Loucy (cell line): ENCODE data around the gene FUNDC2.

Experiments used
- H2AFZ ChIP-seq: fragments of 200-600 bp; sonication (generic); 2 replicates; pipeline ENCODE4 v1.6.0; 2016; ENCODE audit warnings: antibody characterized with exemption, mild to moderate bottlenecking, low read length, moderate library complexity
- H3F3A ChIP-seq: fragments of 200-600 bp; 2 replicates; pipeline ENCODE4 v1.6.0; 2016; ENCODE audit warnings: antibody characterized with exemption, low read depth, mild to moderate bottlenecking
- H3K27me3 ChIP-seq: fragments of 200-600 bp; sonication (generic); 2 replicates; pipeline ENCODE4 v1.6.1; 2014; ENCODE audit warnings: low read length, mild to moderate bottlenecking; ENCODE audit not compliant: insufficient read depth, poor library complexity, severe bottlenecking
- H3K36me3 ChIP-seq: fragments of 200-600 bp; sonication (generic); 2 replicates; pipeline ENCODE4 v1.6.1; 2016; ENCODE audit warnings: low read length; ENCODE audit not compliant: insufficient read depth
- H3K4me1 ChIP-seq: fragments of 200-600 bp; sonication (generic); 2 replicates; pipeline ENCODE4 v1.5.1; 2014; ENCODE audit warnings: low read length, mild to moderate bottlenecking; ENCODE audit not compliant: insufficient read depth, poor library complexity, severe bottlenecking
- H3K4me2 ChIP-seq: fragments of 200-600 bp; sonication (generic); 2 replicates; pipeline ENCODE4 v1.6.0; 2014; ENCODE audit warnings: antibody characterized with exemption, low read length, low read depth, mild to moderate bottlenecking; ENCODE audit not compliant: poor library complexity, severe bottlenecking
- H3K4me3 ChIP-seq: fragments of 200-600 bp; sonication (generic); 2 replicates; pipeline ENCODE4 v1.5.1; 2014; ENCODE audit warnings: low read length, mild to moderate bottlenecking, mixed read lengths; ENCODE audit not compliant: poor library complexity, severe bottlenecking
- H3K79me2 ChIP-seq: fragments of 200-600 bp; sonication (generic); 2 replicates; pipeline ENCODE4 v1.6.1; 2014; ENCODE audit warnings: low read length; ENCODE audit not compliant: insufficient read depth
- H3K9ac ChIP-seq: fragments of 200-600 bp; sonication (generic); 2 replicates; pipeline ENCODE4 v1.6.0; 2014; ENCODE audit warnings: mild to moderate bottlenecking, low read depth, low read length, moderate library complexity; ENCODE audit not compliant: poor library complexity, severe bottlenecking
- H3K9me2 ChIP-seq: fragments of 200-600 bp; sonication (generic); replicated peaks from 2 replicates; pipeline ENCODE4 v1.6.1; 2016; ENCODE audit warnings: low read depth, low read length, mixed read lengths
- H3K9me3 ChIP-seq: fragments of 200-600 bp; sonication (generic); 2 replicates; pipeline ENCODE4 v1.6.1; 2014; ENCODE audit warnings: mild to moderate bottlenecking, antibody characterized with exemption, low read length, low read depth; ENCODE audit not compliant: insufficient read depth
- H4K20me1 ChIP-seq: fragments of 200-600 bp; sonication (generic); 2 replicates; pipeline ENCODE4 v1.6.0; 2014; ENCODE audit warnings: antibody characterized with exemption, low read length, mild to moderate bottlenecking; ENCODE audit not compliant: insufficient read depth, poor library complexity, severe bottlenecking
- EZH2phosphoT487 ChIP-seq: fragments of 200-600 bp; IDR thresholded peaks from 2 replicates; pipeline ENCODE4 v1.6.1; 2018; ENCODE audit warnings: antibody characterized with exemption, mild to moderate bottlenecking, moderate library complexity, borderline replicate concordance
- TF ChIP-seq, protein P1 (sequence below): fragments of 200-600 bp; sonication (generic); conservative IDR thresholded peaks from 2 replicates; pipeline ENCODE4 v1.5.1; 2014; ENCODE audit warnings: mild to moderate bottlenecking, antibody characterized with exemption, low read length

FUNDC2 gene

DNA sequence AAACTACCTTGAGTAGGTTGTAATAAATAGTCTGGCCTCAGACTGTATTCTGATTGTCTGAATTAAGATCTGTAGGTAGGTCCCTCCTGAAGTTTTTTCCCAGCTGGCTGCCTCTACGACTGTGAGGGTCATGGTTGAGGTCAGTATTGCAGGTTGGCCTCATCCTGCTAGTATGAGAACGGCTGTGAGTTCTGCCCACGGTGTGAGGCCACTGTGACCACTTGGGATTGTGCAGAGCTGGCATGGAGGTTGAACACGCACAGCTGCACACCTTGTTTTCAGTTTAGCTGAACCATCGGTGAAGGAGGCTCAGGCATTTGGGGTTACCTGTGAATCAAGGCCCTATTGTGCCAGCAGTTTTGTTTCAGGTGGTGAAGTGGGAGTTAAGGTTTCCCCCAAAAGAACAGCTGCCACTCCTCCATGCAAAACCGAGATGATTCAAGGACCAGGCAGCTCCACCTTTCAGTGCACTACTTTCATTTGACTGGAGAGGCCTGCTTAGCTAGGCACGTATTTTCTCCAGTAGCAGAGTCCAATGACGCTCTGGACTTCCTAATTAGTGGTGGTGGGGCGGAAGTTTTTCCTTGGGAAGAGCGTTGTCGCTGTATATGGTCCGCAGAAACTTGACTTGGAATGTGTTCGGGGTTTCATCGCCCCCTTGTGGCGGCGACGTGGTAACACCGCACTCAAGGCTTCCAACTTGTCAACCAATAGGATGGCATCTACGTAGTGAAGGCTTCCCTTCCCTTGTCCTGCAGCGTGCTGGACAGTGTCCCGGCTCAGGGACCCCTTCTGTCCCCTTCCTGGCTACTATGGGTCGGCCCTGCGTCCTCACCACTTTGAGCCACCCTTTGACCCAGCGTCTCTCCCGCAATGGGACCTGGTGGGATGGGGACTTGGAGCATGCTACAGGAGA, 30.5 kb downstream of the FUNDC2 start:
- H3F3A ChIP-seq = no peaks in the 10 kb centered on the region
- H3K79me2 ChIP-seq = no peaks in the 10 kb centered on the region
- no peaks in the 10 kb centered on the region for H3K9me3 ChIP-seq
- H3K4me1 ChIP-seq = peaks cover 8% of the 10 kb centered on the region
- no peaks in the 10 kb centered on the region for H3K9me2 ChIP-seq
- H3K4me2 ChIP-seq = peak overlapping the region; percentile 41
- peak overlapping the region; percentile 12 for H3K9ac ChIP-seq
- H2AFZ ChIP-seq = no peak overlapping the region
- TF ChIP-seq, protein P1, sequence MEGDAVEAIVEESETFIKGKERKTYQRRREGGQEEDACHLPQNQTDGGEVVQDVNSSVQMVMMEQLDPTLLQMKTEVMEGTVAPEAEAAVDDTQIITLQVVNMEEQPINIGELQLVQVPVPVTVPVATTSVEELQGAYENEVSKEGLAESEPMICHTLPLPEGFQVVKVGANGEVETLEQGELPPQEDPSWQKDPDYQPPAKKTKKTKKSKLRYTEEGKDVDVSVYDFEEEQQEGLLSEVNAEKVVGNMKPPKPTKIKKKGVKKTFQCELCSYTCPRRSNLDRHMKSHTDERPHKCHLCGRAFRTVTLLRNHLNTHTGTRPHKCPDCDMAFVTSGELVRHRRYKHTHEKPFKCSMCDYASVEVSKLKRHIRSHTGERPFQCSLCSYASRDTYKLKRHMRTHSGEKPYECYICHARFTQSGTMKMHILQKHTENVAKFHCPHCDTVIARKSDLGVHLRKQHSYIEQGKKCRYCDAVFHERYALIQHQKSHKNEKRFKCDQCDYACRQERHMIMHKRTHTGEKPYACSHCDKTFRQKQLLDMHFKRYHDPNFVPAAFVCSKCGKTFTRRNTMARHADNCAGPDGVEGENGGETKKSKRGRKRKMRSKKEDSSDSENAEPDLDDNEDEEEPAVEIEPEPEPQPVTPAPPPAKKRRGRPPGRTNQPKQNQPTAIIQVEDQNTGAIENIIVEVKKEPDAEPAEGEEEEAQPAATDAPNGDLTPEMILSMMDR = peak; percentile 64
- no peak for TF ChIP-seq EZH2phosphoT487
- H4K20me1 ChIP-seq = no peaks in the 10 kb centered on the region
- no peak overlapping the region for H3K4me3 ChIP-seq
- peaks cover 6% of the 10 kb centered on the region; the same call in 1 of the 2 replicates for H3K36me3 ChIP-seq
- no peaks in the 10 kb centered on the region for H3K27me3 ChIP-seq

DNA sequence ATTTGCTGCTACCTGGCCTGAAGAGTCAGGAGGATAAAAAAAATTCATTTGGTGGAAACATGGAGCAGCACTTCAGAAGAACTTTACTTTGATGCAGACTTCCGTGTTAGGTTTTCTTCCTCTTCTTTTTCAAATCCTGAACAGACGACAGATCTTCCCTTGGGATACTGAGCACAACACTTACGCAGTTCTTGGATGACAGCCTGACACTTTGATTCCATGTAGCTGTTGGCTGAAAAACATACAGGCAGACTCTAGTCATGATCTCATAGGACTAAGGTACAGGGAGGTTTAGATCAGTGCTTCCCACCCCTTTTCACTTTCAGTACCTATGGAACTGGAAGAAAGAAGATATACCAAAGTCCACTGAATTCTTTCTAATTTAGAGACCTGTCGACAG, 35.1 kb downstream of the FUNDC2 start:
- no peak overlapping the region for H3K9ac ChIP-seq
- H3K9me2 ChIP-seq = no peaks in the 10 kb centered on the region
- no peaks in the 10 kb centered on the region for H3K9me3 ChIP-seq
- no peak overlapping the region for H3K4me3 ChIP-seq
- H3K36me3 ChIP-seq = no peaks in the 10 kb centered on the region; the same call in 1 of the 2 replicates
- H3F3A ChIP-seq = no peaks in the 10 kb centered on the region
- TF ChIP-seq, protein P1 = no peak
- TF ChIP-seq EZH2phosphoT487 = no peak
- no peaks in the 10 kb centered on the region for H4K20me1 ChIP-seq
- H3K79me2 ChIP-seq = no peaks in the 10 kb centered on the region
- H2AFZ ChIP-seq = no peak overlapping the region
- H3K4me1 ChIP-seq = peaks cover 5% of the 10 kb centered on the region
- no peak overlapping the region for H3K4me2 ChIP-seq
- no peaks in the 10 kb centered on the region for H3K27me3 ChIP-seq

DNA sequence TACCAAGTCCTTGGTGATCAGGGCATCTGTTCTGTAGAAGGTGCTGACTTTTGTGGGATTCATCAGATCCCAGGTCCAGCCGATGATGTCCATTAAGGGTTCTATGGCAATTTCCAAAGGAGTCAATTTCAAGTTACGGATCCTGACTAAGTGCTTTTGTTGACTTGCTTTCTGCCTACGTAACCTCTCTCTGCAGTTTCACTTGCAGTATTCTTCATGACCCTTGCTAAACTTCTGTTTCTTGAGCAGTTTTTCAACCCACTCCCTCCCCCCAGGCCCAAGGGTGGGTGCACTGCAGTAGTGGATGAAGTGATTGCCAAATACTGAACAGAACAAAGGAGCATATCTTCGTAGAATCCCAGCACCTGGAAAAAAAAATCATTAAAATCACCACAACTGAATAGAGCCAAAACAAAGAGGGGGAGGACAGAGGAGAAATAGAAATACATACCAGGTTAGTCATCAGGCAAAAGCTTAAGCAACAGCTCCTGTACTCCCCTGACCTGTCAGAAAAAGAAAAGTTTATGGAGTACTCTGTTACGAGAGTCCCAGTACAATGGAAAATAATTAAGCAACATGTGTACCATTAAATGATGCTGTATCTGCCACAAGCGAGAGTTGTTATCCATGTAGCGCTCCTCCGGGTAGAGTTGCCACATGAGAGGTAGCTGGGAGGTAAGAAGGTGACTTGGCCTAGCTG, 38.5 kb downstream of the FUNDC2 start:
- no peaks in the 10 kb centered on the region; the same call in 1 of the 2 replicates for H3K36me3 ChIP-seq
- no peak overlapping the region for H2AFZ ChIP-seq
- peaks cover 21% of the 10 kb centered on the region for H3K79me2 ChIP-seq
- H3K4me3 ChIP-seq = no peak overlapping the region
- H3F3A ChIP-seq = no peaks in the 10 kb centered on the region
- no peaks in the 10 kb centered on the region for H3K27me3 ChIP-seq
- peaks cover 21% of the 10 kb centered on the region for H3K4me1 ChIP-seq
- H4K20me1 ChIP-seq = no peaks in the 10 kb centered on the region
- no peaks in the 10 kb centered on the region for H3K9me3 ChIP-seq
- no peaks in the 10 kb centered on the region for H3K9me2 ChIP-seq
- H3K4me2 ChIP-seq = no peak overlapping the region
- no peak overlapping the region for H3K9ac ChIP-seq
- TF ChIP-seq, protein P1 = no peak
